ENCODE measurements around the gene THSD1. TPM values are rescaled to one million over a fixed set of nuclear protein-coding genes. Genes with fewer than 3 reads are reported as not detected.

The THSD1 gene
- total RNA-seq, 1 experiment from 2014 or later, result 0.39 TPM

- TF ChIP-seq AFF4 (CRISPR knock-in tag; IDR thresholded peaks at IDR 0.05; ENCODE audit: borderline replicate concordance), result no peak
- TF ChIP-seq NFYB (CRISPR knock-in tag; conservative IDR thresholded peaks at IDR 0.05; ENCODE audit: low read depth), result peak; percentile 91
- peak; percentile 99 for TF ChIP-seq MYBL2 (CRISPR knock-in tag; IDR thresholded peaks at IDR 0.05)
- no peak for TF ChIP-seq FOXP4 (CRISPR knock-in tag; IDR thresholded peaks at IDR 0.05)
- no peak for TF ChIP-seq GTF2I (CRISPR knock-in tag; conservative IDR thresholded peaks at IDR 0.05)
- TF ChIP-seq SMAD3 (CRISPR knock-in tag; IDR thresholded peaks at IDR 0.05; ENCODE audit: borderline replicate concordance), result peak; percentile 69; the same call in 1 of the 2 replicates
- no peak for TF ChIP-seq ZNF263 (CRISPR knock-in tag; IDR thresholded peaks at IDR 0.05; ENCODE audit: low read depth)
- TF ChIP-seq ZNF138 (CRISPR knock-in tag; conservative IDR thresholded peaks at IDR 0.05), result no peak
- no peak for TF ChIP-seq MXD4 (CRISPR knock-in tag; IDR thresholded peaks at IDR 0.05; ENCODE audit: borderline replicate concordance)
- no peak for TF ChIP-seq FOXJ3 (CRISPR knock-in tag; IDR thresholded peaks at IDR 0.05; ENCODE audit: borderline replicate concordance)
- TF ChIP-seq, protein P1, sequence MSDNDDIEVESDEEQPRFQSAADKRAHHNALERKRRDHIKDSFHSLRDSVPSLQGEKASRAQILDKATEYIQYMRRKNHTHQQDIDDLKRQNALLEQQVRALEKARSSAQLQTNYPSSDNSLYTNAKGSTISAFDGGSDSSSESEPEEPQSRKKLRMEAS (CRISPR knock-in tag; IDR thresholded peaks at IDR 0.05), result peak; percentile 9; the same call in 1 of the 2 replicates
- TF ChIP-seq ZNF317 (CRISPR knock-in tag; IDR thresholded peaks at IDR 0.05; ENCODE audit: borderline replicate concordance, low read depth), result no peak
- TF ChIP-seq, protein P2, sequence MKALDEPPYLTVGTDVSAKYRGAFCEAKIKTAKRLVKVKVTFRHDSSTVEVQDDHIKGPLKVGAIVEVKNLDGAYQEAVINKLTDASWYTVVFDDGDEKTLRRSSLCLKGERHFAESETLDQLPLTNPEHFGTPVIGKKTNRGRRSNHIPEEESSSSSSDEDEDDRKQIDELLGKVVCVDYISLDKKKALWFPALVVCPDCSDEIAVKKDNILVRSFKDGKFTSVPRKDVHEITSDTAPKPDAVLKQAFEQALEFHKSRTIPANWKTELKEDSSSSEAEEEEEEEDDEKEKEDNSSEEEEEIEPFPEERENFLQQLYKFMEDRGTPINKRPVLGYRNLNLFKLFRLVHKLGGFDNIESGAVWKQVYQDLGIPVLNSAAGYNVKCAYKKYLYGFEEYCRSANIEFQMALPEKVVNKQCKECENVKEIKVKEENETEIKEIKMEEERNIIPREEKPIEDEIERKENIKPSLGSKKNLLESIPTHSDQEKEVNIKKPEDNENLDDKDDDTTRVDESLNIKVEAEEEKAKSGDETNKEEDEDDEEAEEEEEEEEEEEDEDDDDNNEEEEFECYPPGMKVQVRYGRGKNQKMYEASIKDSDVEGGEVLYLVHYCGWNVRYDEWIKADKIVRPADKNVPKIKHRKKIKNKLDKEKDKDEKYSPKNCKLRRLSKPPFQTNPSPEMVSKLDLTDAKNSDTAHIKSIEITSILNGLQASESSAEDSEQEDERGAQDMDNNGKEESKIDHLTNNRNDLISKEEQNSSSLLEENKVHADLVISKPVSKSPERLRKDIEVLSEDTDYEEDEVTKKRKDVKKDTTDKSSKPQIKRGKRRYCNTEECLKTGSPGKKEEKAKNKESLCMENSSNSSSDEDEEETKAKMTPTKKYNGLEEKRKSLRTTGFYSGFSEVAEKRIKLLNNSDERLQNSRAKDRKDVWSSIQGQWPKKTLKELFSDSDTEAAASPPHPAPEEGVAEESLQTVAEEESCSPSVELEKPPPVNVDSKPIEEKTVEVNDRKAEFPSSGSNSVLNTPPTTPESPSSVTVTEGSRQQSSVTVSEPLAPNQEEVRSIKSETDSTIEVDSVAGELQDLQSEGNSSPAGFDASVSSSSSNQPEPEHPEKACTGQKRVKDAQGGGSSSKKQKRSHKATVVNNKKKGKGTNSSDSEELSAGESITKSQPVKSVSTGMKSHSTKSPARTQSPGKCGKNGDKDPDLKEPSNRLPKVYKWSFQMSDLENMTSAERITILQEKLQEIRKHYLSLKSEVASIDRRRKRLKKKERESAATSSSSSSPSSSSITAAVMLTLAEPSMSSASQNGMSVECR (CRISPR knock-in tag; IDR thresholded peaks at IDR 0.05; ENCODE audit: borderline replicate concordance), result no peak
- no peak for TF ChIP-seq TEAD4 (CRISPR knock-in tag; IDR thresholded peaks at IDR 0.05)
- peak; percentile 64 for TF ChIP-seq SP1 (CRISPR knock-in tag; conservative IDR thresholded peaks at IDR 0.05)
- TF ChIP-seq, protein P3, sequence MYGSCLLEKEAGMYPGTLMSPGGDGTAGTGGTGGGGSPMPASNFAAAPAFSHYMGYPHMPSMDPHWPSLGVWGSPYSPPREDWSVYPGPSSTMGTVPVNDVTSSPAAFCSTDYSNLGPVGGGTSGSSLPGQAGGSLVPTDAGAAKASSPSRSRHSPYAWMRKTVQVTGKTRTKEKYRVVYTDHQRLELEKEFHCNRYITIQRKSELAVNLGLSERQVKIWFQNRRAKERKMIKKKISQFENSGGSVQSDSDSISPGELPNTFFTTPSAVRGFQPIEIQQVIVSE (CRISPR knock-in tag; IDR thresholded peaks at IDR 0.05; ENCODE audit: borderline replicate concordance), result no peak
- TF ChIP-seq, protein P4, sequence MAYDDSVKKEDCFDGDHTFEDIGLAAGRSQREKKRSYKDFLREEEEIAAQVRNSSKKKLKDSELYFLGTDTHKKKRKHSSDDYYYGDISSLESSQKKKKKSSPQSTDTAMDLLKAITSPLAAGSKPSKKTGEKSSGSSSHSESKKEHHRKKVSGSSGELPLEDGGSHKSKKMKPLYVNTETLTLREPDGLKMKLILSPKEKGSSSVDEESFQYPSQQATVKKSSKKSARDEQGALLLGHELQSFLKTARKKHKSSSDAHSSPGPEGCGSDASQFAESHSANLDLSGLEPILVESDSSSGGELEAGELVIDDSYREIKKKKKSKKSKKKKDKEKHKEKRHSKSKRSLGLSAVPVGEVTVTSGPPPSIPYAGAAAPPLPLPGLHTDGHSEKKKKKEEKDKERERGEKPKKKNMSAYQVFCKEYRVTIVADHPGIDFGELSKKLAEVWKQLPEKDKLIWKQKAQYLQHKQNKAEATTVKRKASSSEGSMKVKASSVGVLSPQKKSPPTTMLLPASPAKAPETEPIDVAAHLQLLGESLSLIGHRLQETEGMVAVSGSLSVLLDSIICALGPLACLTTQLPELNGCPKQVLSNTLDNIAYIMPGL (CRISPR knock-in tag; IDR thresholded peaks at IDR 0.05), result no peak
- no peak for TF ChIP-seq ZNF512 (CRISPR knock-in tag; IDR thresholded peaks at IDR 0.05; ENCODE audit: borderline replicate concordance)
- TF ChIP-seq FOXK1 (CRISPR knock-in tag; IDR thresholded peaks at IDR 0.05), result peak; percentile 88
- no peak for TF ChIP-seq PREB (CRISPR knock-in tag; IDR thresholded peaks at IDR 0.05; ENCODE audit: borderline replicate concordance)
- no peak for TF ChIP-seq NR3C1 (CRISPR knock-in tag; conservative IDR thresholded peaks at IDR 0.05; ENCODE audit: low read depth)
These were observed 49.1 kb upstream of the THSD1 start, which contains the start of gene CKAP2 (continued) for GRCh38 chr13:52454820-52455676.
